Measurements from ENCODE around the gene SYT1. TPM values are rescaled to one million over a fixed set of nuclear protein-coding genes. Genes with fewer than 3 reads are reported as not detected.

Gene SYT1
- total RNA-seq, 4 donors from 2014 or later: 1.4 to 4.1 (median 1.8) TPM

DNA sequence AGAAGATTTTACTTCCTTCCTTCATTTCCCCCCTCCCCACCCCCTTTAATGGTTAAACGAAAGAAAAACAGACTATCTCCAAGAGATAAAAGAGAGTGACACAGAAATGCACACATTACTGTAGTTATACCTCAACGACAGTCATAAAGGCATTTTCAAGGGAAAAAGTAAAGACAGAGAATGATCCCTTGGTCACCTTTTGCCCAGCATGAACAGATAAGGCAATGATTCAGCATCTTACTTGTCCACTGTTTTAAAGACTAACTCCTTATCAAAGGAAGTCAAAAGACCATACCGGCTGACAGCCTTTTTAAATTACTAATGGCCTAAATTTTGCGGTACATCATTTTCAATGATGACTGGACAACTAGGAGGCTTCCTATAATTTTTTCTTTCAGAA, 499.6 kb downstream of the SYT1 start:
- no peaks in the 10 kb centered on the region for H3K9me3 ChIP-seq
- H3K4me1 ChIP-seq: no peaks in the 10 kb centered on the region
- no peaks in the 10 kb centered on the region for H3K36me3 ChIP-seq
- DNase-seq: no peak
- TF ChIP-seq, protein P1, sequence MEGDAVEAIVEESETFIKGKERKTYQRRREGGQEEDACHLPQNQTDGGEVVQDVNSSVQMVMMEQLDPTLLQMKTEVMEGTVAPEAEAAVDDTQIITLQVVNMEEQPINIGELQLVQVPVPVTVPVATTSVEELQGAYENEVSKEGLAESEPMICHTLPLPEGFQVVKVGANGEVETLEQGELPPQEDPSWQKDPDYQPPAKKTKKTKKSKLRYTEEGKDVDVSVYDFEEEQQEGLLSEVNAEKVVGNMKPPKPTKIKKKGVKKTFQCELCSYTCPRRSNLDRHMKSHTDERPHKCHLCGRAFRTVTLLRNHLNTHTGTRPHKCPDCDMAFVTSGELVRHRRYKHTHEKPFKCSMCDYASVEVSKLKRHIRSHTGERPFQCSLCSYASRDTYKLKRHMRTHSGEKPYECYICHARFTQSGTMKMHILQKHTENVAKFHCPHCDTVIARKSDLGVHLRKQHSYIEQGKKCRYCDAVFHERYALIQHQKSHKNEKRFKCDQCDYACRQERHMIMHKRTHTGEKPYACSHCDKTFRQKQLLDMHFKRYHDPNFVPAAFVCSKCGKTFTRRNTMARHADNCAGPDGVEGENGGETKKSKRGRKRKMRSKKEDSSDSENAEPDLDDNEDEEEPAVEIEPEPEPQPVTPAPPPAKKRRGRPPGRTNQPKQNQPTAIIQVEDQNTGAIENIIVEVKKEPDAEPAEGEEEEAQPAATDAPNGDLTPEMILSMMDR (IDR thresholded peaks at IDR 0.05): no peak
- TF ChIP-seq POLR2A (IDR thresholded peaks at IDR 0.05): no peak
- H3K4me3 ChIP-seq: no peak overlapping the region
- H3K27me3 ChIP-seq: no peaks in the 10 kb centered on the region
- H3K27ac ChIP-seq: no peak overlapping the region

DNA sequence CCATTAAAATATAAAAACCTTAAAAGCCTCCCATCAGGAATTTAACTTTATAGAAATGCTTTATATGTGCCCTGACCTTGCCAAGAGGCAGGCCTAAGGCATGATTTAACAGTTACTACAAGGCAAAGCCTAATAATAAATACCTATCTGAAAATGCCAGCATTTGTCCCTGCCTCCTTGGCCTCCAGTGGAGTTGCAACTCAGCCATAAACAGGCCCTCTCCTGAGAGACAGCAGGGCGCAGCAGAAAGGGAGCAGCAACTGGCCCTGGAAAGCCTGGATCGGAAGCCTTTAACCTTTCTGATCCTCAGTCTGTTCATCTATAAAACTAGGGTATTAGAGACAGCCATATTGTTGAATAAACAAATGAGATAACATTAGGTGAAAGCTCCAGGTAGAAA, 501.8 kb downstream of the SYT1 start:
- Histone ChIP-seq H3K4me1 (no peaks in the 10 kb centered on the region), H3K27ac (no peak overlapping the region), H3K4me3 (no peak overlapping the region), H3K36me3 (no peaks in the 10 kb centered on the region), H3K9me3 (no peaks in the 10 kb centered on the region), H3K27me3 (no peaks in the 10 kb centered on the region)
- TF ChIP-seq POLR2A (IDR thresholded peaks at IDR 0.05): no peak
- TF ChIP-seq, protein P1 (IDR thresholded peaks at IDR 0.05): no peak
- DNase-seq: no peak

DNA sequence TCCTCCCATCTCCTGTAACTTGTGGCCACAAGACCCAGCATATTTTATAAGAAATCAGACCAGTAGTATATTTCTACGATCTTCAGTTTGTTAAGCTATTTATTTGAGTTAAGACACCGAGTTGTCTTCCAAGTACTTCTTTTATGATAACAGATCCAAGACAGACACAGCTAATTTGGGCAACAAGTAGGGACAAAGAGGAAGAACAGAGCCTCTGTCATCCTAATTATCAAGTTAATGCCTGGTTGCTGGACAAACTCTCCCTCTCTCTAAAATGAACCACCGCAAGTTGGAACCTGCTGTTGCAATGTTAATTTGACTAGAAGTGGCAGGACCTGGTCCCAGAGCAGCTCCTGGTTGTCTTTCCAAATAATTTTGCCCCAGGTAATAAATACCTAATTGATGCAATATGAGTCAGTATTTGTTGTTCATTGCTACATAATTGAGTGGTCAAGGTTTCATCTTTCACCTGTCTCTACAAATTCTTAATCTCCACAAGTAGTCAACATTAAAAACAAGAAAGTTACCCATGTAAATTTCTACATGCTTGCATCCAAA, 502.5 kb downstream of the SYT1 start:
- TF ChIP-seq, protein P1 (IDR thresholded peaks at IDR 0.05): no peak
- TF ChIP-seq POLR2A (IDR thresholded peaks at IDR 0.05): no peak
- no peaks in the 10 kb centered on the region for H3K9me3 ChIP-seq
- no peaks in the 10 kb centered on the region for H3K27me3 ChIP-seq
- H3K4me3 ChIP-seq: no peak overlapping the region
- no peak for DNase-seq
- H3K27ac ChIP-seq: no peak overlapping the region
- no peaks in the 10 kb centered on the region for H3K36me3 ChIP-seq
- no peaks in the 10 kb centered on the region for H3K4me1 ChIP-seq

DNA sequence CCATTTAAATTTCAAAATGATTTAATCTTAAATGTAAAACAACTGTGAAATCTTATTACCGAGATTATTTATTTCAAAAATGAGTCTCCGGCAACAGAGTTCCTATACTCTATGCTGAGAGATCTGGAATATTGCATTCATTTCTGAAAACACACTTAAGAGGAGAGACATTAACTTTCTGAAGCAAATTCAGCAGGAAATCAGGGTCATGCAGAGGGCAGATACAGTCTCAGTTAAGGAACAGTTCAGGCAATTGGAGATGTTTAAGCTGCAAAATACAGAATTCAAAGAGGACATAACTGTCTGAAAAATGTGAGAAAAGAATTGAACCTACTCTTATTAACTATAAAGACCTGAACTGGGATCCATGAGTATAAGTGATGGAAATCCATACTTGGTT, 505.4 kb downstream of the SYT1 start:
- no peaks in the 10 kb centered on the region for H3K9me3 ChIP-seq
- no peak overlapping the region for H3K27ac ChIP-seq
- H3K27me3 ChIP-seq: no peaks in the 10 kb centered on the region
- H3K36me3 ChIP-seq: no peaks in the 10 kb centered on the region
- no peak overlapping the region for H3K4me3 ChIP-seq
- DNase-seq: no peak
- H3K4me1 ChIP-seq: no peaks in the 10 kb centered on the region
- TF ChIP-seq, protein P1 (IDR thresholded peaks at IDR 0.05): no peak
- no peak for TF ChIP-seq POLR2A (IDR thresholded peaks at IDR 0.05)

DNA sequence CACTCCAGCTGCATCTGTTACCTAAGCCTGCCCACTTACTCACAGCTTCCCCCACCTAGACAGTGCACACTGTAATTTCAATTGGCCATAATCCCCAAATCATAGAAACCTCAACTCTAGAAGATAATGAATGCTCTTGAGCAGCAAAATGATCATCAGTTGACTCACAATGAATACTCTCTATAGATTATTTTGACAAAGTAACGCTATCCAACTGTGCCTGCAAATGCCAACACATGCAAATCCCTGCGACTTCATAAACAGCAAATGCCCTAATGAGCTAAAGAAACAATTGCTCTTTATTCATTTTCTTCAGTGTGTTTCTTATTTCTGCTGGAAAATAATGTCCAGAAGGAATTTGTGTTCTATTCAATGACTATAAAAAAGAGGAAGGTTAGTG, 506.7 kb downstream of the SYT1 start:
- no peaks in the 10 kb centered on the region for H3K4me1 ChIP-seq
- no peaks in the 10 kb centered on the region for H3K27me3 ChIP-seq
- H3K4me3 ChIP-seq: no peak overlapping the region
- no peak for TF ChIP-seq POLR2A (IDR thresholded peaks at IDR 0.05)
- TF ChIP-seq, protein P1 (IDR thresholded peaks at IDR 0.05): no peak
- no peak overlapping the region for H3K27ac ChIP-seq
- no peaks in the 10 kb centered on the region for H3K36me3 ChIP-seq
- no peak for DNase-seq
- H3K9me3 ChIP-seq: no peaks in the 10 kb centered on the region

Data from Peyer's patch (tissue), 4 donors.